Activated naive CD8-positive, alpha-beta T cell treated with anti-CD3 and anti-CD28 coated beads, Interleukin-2, amount 50 U/mL, for 16 hours (primary cell): ENCODE measurements around the gene WAPL.
A peak's percentile ranks its signal among the peaks of the same experiment; 100 is the strongest.
"Not testable (repeated sequence)": the region's sequence is repeated elsewhere in the genome, so short reads cannot be mapped to it uniquely, and the experiment has no call there.

Experiments
- DNase-seq: peaks from one replicate; pipeline ENCODE4 v3.0.0-alpha.2; 2020; ENCODE audit warnings: low read depth, low spot score

The WAPL gene

GRCh38 chr10:86521678-86522509, at the start of gene WAPL:
Gene WAPL (minus strand): TSS chr10:86521792. CDS start chr10:86518069, 3,723 bp downstream.
- peak; percentile 83 for DNase-seq

GRCh38 chr10:86569335-86569734, 47.7 kb upstream of the WAPL start:
- no peak for DNase-seq

- DNase-seq = not testable (repeated sequence)
Measured at GRCh38 chr10:86566518-86566917, 44.9 kb upstream of the WAPL start.

- not testable (repeated sequence) for DNase-seq
Measured at GRCh38 chr10:86563338-86563737, 41.7 kb upstream of the WAPL start.

- DNase-seq = not testable (repeated sequence)
Measured at GRCh38 chr10:86558695-86559094, 37.1 kb upstream of the WAPL start.

GRCh38 chr10:86556933-86557649, 35.5 kb upstream of the WAPL start:
- no peak for DNase-seq

- no peak for DNase-seq
Measured at GRCh38 chr10:86556532-86556931, 34.9 kb upstream of the WAPL start.

GRCh38 chr10:86553639-86554038, 32.0 kb upstream of the WAPL start:
- DNase-seq = no peak

GRCh38 chr10:86553213-86553612, 31.6 kb upstream of the WAPL start:
- DNase-seq = no peak

- no peak for DNase-seq
Measured at GRCh38 chr10:86547296-86547695, 25.7 kb upstream of the WAPL start.

- no peak for DNase-seq
Measured at GRCh38 chr10:86545101-86545500, 23.5 kb upstream of the WAPL start.

GRCh38 chr10:86540016-86540415, 18.4 kb upstream of the WAPL start:
- DNase-seq = no peak

- DNase-seq = no peak
Measured at GRCh38 chr10:86538547-86538946, 17.0 kb upstream of the WAPL start.

GRCh38 chr10:86538040-86538439, 16.4 kb upstream of the WAPL start:
- not testable (repeated sequence) for DNase-seq

- peak; percentile 9 for DNase-seq
Measured at GRCh38 chr10:86536294-86536861, 14.8 kb upstream of the WAPL start.

- no peak for DNase-seq
Measured at GRCh38 chr10:86535132-86535882, 13.7 kb upstream of the WAPL start.

GRCh38 chr10:86533328-86533727, 11.7 kb upstream of the WAPL start:
- no peak for DNase-seq

- not testable (repeated sequence) for DNase-seq
Measured at GRCh38 chr10:86528736-86529135, 7.1 kb upstream of the WAPL start.

GRCh38 chr10:86526606-86527005, 5.0 kb upstream of the WAPL start:
- DNase-seq = no peak

- not testable (repeated sequence) for DNase-seq
Measured at GRCh38 chr10:86525713-86526112, 4.1 kb upstream of the WAPL start.

- DNase-seq = no peak
Measured at GRCh38 chr10:86524225-86524962, 2.8 kb upstream of the WAPL start.
